HG03565 (cell line): ENCODE data around the gene BAG3.
"Not testable (repeated sequence)": the region's sequence is repeated elsewhere in the genome, so short reads cannot be mapped to it uniquely, and the experiment has no call there.

Experiments
- ATAC-seq: cut with Tn5 transposase; IDR thresholded peaks from one replicate; pipeline ENCODE4 v1.9.1; 2021; ENCODE audit warnings: mild to moderate bottlenecking, moderate library complexity; ENCODE audit not compliant: unreplicated experiment

BAG3 gene

DNA sequence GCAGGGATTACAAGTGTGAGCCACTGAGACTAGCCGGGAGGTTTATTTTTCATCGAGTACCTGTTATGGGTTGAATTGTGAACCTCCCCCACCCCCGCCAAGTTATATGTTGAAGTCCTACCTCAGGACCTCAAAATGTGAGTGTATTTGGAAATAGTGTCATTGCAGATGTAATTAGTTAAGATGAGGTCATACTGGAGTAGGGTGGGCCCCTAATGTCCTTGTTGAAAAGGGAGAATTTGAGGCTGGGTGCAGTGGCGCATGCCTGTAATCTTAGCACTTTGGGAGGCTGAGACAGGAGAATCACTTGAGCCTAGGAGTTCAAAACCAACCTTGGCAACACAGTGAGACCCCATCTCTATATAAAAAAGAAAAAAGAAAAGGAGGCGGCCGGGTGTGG is 10.8 kb upstream of the BAG3 start:
- no peak for ATAC-seq

DNA sequence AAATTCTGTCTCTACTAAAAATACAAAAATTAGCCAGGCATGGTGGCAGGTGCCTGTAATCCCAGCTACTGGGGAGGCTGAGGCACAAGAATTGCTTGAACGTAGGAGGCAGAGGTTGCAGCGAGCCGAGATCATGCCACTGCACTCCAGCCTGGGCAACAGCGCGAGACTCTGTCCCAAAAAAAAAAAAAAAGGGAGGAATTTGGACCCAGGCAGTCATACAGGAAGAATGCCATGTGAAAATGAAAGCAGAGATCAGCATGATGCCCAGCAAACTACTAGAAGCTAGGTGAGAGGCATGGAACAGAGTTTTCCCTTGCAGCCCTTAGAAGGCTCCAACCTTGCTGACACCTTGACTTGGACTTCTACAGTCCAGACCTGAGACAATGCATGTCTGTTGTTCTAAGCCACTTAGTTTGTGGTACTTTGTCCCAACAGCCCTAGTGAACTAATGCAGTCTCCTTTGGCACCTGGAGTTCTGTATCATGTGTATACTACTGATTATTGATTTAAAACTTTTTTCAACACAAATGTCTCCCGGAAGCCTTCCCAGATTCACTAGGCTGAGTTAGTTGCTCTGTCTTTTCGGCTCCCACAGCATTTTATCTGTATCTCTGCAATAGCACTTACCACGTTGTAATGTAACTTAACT is 10.2 kb upstream of the BAG3 start:
- ATAC-seq, result no peak

DNA sequence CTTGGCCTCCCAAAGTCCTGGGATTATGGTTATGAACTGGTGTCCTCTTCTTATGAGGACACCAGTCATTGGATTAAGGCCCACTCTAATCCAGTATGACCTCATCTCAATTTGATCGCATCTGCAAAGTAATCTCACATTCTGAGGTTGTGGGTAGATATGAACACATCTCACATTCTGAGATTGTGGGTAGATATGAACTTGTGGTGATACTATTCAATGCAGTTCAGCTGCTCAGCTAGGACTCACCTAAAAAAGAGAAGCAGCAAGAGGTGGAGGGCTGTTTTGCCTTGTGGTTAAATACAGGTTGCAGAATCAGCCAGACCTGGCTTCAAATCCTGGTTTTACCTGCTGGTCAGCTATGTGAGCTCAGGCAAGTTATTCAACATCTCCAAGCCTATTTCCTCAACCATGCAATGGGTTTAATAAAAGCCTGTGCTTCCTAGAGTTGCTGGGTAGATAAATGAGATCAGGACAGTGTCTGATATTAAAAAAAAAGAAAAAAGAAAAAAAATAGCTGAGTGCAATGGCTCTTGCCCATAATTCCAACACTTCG is 8.5 kb upstream of the BAG3 start:
- no peak for ATAC-seq

DNA sequence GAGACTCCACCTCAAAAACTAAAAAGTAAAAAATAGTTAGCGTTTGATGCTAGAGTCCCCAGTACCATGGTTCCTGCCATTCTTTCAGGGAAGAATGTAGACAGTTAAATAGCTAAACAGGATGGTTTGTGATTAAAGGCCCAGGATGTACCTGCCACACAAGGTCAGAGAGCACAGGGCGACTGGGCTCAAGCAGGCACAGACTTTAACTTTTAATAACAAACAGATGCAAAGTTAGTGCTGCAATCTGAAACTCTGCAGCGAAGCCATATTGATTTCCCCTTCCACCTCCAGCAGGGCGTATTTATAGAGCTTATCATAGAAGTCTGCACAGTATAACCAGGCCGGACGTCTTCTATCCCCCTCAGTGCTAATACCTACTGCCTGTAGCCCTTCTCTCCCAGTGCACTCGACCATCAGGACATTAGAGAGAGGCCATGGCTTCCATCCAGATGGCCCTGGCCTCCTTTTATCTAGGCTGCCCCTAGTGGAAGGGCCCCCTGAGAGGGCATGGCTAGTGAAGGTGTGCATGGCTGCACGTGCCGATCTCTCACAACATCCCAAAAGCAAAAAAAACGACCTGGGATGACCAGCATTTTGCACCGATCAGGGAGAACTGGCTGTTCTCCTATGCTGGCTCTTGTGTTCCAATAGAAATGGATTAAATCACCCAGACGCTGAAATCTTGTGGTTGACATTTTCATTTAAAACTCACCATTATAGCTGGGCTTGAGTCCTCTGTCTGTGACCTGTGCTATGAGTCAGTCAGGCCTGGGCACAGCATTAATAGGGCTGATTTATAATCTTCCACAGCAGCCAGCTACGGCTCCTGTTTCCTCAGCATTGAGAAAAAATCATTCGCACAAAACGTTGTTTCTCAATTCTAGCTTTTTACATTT is 7.6 kb upstream of the BAG3 start:
- ATAC-seq, result no peak

DNA sequence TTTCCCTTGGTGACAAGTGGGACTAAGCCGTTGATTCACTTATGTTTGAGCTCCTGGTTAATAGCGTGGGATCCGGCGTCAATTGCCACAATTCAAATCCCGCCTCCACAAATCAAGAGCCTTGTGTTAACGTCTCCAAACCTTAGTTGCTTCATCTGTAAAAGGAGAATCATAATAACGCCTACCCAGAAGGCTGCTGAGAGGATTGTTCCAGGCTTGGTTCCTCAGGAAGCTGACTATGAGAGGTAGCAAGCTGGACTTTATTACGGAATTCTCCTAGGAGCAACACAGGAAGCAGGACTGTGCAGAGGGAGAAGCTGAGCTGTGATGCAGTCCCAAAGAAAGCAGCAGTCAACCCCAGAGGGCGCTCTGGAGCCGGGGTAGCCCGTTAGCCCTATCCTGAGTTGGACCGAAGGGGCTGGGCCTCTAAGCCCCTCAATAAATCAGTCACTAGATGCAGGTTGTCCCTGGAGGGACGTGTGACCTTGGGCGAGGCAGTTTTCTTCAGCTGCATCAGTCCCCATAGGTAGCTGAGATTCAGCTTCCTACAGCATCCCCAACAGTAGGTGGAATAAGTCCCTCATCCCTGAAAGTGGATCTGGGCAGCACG is 6.9 kb upstream of the BAG3 start:
- no peak for ATAC-seq

DNA sequence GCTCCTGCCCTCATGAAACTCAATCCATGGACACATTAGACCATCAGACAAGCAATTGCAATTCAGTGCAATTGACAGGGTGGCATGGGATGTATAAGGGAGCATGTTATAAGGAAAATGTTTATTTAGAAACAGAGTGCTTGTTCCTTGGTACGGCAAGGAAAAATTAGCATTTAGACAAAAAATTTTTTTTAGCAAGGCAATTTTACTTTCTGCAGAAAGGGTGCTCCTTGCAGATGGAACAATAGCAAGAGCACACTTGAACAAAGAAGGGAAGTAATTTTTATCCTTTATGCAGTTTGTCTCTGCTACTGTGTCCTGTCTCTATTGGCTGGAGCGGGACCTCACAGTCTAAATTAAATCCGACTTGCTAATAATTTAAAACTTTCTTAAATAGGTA is 6.2 kb upstream of the BAG3 start:
- ATAC-seq, result no peak

DNA sequence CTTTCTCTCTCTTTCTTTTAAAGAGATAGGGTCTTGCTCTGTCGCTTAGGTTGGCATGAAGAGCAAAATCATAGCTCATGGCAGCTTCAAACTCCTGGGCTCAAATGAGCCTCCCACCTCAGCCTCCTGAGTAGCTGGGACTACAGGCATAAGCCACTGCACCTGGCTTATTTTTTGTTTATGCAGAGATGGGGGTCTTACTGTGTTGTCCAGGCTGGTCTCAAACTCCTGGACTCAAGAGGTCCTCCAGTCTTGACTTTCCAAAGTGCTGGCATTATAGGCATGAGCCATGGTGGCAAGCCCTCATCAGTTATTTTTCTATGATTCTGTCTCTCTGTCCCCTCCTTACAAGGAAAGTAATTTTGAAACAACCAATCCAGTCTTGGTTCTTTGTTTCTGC is 1.1 kb upstream of the BAG3 start:
- no peak for ATAC-seq

DNA sequence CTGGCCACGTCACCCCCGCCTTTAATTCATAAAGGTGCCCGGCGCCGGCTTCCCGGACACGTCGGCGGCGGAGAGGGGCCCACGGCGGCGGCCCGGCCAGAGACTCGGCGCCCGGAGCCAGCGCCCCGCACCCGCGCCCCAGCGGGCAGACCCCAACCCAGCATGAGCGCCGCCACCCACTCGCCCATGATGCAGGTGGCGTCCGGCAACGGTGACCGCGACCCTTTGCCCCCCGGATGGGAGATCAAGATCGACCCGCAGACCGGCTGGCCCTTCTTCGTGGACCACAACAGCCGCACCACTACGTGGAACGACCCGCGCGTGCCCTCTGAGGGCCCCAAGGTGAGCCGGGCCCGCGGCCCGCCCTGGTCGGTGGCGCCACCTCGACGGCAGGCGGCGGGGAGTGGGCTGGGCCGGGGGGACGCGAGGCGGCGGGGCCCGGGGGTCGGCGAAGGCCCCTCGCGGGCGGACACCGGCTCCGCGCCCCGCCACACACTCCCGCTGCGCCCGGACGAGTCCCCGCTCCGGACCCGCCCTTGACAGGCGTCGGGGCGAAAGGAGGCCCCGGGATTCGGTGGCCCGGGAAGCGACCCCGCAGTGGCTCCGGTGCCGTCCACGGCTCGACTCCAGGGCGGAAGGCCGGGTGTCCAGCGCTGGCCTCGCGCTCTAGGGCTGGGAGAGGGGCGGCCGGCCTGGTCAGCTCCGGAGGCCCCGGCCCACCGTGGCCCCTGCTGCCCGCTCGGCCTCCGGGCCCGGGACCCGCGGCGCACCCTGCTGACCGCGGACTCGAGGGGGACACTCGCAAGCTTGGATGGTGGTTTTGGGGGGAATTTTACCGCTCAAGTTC is 557 bp downstream of the BAG3 start:
- peak; percentile 13 for ATAC-seq

DNA sequence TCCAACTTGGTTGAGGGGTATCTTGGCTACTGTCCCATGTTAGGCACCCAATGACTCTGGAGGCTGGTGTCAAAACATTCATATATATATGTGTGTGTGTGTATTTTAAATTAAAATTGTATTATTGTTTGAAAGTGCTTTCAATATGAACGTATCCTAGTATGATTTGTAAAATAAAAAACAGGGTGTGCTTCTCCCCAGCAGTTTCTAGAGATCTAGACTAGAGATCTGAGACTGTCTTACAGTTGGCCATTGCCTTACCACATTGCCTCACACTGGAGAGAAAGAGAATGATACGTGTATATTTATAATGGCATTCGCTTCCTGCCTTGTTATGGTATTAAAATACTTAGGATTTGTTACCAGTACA is 1.2 kb downstream of the BAG3 start:
- peak; percentile 45 for ATAC-seq

DNA sequence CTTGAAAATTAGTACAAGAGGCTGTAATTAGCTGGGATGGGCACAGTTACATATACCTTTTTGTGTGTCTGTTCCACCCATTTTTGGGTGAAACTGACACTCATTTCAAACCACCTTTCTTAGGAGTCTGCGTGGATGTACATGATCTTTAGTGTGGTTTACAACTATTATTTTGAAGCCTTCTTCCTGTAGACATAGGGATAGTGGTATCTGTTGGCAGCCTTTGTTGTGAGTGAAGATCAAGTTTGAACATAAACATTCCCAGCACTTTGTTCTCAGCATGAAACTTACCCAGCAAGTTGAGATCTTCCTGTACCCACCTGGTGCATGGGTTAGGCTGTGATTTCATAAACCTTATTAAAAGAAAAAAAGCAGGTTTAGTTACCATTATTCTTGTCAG is 2.0 kb downstream of the BAG3 start:
- no peak for ATAC-seq

DNA sequence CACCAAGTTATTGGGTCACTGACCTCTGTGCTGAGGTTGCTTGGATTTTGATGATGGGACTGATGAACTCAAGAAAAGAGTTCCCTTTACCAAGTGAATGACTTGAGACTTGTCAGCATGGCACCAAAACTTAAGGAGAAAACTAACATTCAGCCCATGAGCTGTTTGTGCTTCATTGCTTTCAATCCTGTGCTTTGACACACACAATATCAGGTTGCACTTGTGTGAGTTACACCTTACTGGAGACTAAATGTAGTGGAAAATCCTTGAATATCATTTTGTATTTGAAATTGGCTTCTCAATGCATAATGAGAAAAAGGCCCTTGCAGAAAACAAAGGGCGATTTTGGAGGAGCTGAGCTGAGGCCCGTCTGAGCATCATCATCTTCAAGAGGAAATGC is 2.7 kb downstream of the BAG3 start:
- ATAC-seq, result no peak

DNA sequence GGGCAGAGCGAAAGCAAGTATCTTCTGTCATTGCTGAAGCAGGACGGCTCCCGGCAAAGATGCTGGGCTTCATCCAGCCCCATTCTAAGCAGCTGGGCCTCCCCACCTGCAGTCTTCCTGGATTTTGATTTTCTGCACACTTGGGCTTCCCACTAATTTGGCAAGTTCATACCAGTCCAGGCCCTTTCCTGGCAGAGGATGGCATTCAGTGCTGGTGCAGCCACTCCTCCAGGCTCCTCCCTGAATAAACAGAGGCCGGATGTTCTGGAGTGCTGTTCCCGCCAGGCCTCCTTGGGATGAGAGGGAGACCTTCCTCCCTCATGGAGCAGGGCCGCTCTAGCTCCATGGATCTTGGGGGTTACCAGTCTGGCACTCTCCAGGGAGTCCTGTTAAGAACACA is 3.4 kb downstream of the BAG3 start:
- no peak for ATAC-seq

DNA sequence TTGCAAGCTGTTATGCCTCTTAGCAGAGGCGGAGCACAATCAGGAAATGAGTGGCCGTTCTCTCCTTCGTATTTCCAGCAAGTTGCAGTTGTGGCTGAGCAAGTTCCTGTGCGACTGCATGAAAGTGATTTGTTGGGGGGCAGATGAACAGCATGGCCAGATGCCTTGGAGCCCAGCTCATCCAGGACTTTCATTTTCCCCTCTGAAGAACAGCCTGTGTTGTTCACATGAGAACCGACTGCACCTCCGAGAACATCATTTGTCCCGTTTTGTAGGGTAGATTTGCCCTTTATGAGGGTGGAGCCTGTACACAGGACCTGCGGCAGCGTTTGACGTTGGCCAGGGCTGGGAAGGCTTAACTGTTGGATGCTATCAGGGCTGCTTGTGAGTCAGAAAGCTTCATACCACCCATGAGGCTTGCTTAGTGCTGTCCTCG is 4.4 kb downstream of the BAG3 start:
- no peak for ATAC-seq

DNA sequence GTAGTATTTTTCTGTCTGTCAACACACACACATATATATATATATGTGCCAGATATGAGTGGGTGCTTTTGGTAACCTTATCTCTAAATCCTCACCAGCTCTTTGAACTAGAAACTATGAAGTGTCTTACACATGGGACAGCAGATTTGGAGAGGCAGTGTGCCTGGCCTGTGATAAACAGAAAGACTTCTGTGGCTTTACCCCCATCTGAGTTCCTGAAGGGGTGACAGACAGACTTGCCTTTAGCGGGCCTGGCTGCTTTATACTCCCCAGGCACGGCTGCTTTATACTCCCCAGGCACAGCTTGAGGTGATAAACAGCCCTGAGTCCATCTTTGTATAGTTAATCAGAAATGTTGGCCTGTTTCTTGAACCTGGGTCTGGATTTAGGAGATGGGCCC is 5.6 kb downstream of the BAG3 start:
- ATAC-seq, result no peak

DNA sequence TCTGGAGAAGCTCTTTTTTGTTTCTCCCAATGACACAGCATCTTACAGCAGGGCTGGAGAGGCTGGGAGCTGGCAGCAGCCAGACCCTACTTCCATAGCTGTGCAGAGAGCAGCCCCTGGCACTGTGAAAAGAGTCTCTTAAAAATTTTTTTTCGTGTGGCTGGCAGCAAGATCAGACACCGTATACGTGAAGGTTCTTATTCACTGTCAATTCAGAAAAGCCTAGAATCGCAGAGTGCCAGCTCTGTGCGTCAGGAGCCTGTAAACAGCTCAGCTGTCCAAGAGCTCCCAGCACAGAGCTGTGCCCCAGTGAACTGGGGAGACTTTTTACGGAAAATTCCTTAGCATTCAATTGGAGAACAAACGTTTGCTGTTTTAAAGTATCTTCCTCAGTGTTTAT is 6.5 kb downstream of the BAG3 start:
- no peak for ATAC-seq

DNA sequence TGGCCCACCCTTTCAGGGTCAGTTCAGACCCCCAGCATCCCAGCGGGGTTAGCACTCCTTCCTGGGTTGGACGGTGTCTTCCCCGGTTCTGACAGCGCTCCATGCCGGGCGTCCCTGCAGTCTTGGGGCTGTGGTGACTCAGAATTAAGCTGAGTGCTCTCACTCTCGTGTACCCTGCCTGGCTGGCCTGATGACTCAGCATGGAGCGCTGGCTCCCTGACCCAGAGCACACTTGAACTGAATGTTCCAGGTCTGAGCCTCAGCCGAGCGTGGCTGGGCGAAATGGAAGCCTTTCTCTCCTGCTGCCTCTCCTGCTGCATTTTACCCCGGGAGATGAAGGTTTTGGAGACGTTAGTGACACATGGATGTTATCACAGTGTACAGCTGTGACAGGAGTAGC is 7.1 kb downstream of the BAG3 start:
- ATAC-seq, result no peak

DNA sequence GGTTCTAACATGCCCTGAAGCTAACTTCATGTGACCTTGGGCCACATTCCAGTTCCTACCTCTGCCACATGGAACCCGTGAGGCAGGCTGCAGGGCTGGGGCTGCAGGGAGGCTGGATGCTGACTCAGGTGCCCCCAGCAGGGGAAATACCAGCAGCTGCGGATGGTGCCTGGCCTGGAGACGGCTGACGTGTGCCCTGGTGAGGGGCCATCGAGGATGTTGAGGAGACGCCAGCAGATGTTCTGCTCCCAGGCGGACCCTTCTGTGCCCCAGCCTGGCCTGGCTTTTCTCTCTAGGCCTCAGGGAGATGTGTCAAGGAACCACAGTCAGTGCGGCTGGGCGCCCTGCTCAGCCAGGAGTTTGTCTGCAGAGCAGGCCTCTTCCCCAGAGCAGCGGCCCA is 8.8 kb downstream of the BAG3 start:
- ATAC-seq, result no peak

DNA sequence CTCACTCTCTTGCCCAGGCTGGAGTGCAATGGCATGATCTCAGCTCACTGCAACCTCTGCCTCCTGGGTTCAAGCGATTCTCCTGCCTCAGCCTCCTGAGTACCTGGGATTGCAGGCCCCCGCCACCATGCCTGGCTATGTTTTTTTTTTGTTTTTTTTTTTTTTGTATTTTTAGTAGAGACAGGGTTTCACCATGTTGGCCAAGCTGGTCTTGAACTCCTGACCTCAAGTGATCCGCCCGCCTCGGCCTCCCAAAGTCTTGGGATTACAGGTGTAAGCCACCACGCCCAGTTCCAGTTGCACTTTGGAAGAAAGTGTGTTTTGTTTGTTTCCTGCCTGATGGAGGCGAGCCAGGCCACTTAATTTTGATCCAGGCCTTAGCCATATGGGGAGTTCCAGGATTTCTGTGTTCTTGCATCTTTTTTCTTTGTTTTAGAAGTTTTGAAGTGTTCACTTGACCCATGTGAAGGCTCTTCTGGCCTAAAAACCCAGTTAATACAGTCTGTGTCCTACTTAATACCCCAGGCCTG is 11.0 kb downstream of the BAG3 start:
- ATAC-seq, result not testable (repeated sequence)

DNA sequence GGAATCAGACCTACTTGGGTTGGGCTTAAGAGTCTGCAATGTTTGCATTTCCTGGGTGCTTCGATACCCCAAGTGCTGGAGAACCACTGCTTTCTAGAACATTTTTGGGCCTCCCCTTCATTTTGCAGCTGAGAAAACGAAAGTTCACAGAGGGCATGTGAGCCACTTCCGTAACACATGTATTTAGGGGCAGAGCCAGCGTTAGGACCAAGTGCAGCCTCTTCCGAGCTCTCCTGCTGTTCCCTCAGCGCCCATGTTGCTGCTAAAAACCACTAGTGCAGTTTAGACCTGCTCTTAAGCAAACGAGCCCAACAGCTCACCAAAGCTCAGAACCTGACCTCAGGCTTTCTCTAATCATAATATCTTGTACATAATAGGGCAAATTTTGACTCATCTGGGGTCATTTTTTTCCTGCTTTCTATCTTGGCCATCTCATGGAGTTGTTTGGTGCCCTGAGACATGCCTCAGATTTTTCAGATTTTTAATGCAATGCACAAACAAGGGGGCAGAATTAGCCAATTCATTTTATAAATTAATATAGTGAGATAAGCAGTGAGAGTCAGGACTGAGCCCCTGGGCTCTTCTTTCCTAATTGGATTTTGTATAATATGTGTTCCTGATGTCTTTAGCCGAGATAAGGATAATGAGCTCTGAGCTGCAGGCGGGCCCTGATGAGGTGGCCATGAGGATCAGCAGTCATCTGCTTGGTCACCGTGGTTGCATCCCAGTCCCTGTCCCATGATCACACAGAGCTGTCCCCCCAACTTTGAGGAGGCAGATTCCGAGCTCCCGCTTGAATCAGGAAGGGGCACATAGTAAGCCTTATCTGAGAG is 12.9 kb downstream of the BAG3 start:
- ATAC-seq, result no peak
